K562 (cell line): ENCODE data around the gene LRTM1. TPM values are rescaled to one million over a fixed set of nuclear protein-coding genes. Genes with fewer than 3 reads are reported as not detected.

ENCODE experiments used
- ATAC-seq: fragments of 200-7000 bp; cut with Tn5 transposase; 3 replicates; pipeline ENCODE4 v1.9.1; 2020; ENCODE audit warnings: moderate library complexity
- BruUV-seq: library from RNA; stranded (reverse); fragments of 400-500 nt; replicated peaks from 2 replicates; lab custom pipeline; 2021; lab: Mats Ljungman, UMichigan
- CTCF ChIA-PET: fragments of 300-600 bp; formaldehyde crosslinking; extraction: SDS; loops from one replicate; lab custom pipeline; 2021; ENCODE audit warnings: low intra/inter-chr PET ratio; lab: Yijun Ruan, JAX
- POLR2A ChIA-PET: fragments of 300-600, 350-650 bp; sonication (Branson Sonifier 250); formaldehyde crosslinking; extraction: SDS; loops from one replicate; lab custom pipeline; 2021; ENCODE audit warnings: antibody characterized with exemption, inconsistent platforms; lab: Yijun Ruan, JAX
- DNase-seq, 4 experiments: peaks; one replicate each; pipeline versions ENCODE4 v3.0.0 to v3.0.0-alpha.2; 2011 to 2018; ENCODE audit warnings: low spot score in 3 of 4, mixed read lengths in 3 of 4; ENCODE audit errors: extremely low read depth in 1 of 4
- FAIRE-seq: peaks from 2 replicates; lab custom pipeline; 2011; peaks lifted over from hg19 to GRCh38; lab: Jason Lieb, UNC
- H2AFZ ChIP-seq: 2 replicates; pipeline ENCODE4 v1.6.0; 2011; ENCODE audit warnings: low read depth, low read length, control low read depth, inconsistent platforms
- H3K27ac ChIP-seq: fragments of 200-600 bp; 3 replicates; pipeline ENCODE4 v1.8.0; 2011; ENCODE audit warnings: low read depth, mild to moderate bottlenecking, control low read depth, inconsistent platforms, low read length, moderate library complexity, mixed read lengths; ENCODE audit errors: extremely low read depth
- H3K27me3 ChIP-seq, 2 experiments: fragments of 300-600 bp in 1 of 2; 2 replicates in 1 of 2; 3 replicates in 1 of 2; pipeline versions ENCODE4 v1.6.0 to v1.8.0; 2011; ENCODE audit warnings: inconsistent platforms in 2 of 2, low read length in 2 of 2, mild to moderate bottlenecking in 1 of 2, mixed read lengths in 1 of 2, moderate library complexity in 1 of 2; ENCODE audit not compliant: control insufficient read depth in 2 of 2, insufficient read depth in 2 of 2
- H3K36me3 ChIP-seq: fragments of 300-600 bp; 3 replicates; pipeline ENCODE4 v1.8.0; 2011; ENCODE audit warnings: mild to moderate bottlenecking, low read length, inconsistent platforms; ENCODE audit not compliant: control insufficient read depth, insufficient read depth
- H3K4me1 ChIP-seq, 2 experiments: fragments of 200-600 bp in 1 of 2; replicated peaks in 1 of 2; 2 replicates in 1 of 2; 3 replicates in 1 of 2; pipeline versions ENCODE4 v1.5.1 to v1.8.0; 2011; ENCODE audit warnings: inconsistent platforms in 2 of 2, low read length in 2 of 2, mild to moderate bottlenecking in 1 of 2, mixed read lengths in 1 of 2, moderate library complexity in 1 of 2; ENCODE audit not compliant: control insufficient read depth in 2 of 2, insufficient read depth in 2 of 2
- H3K4me2 ChIP-seq: 2 replicates; pipeline ENCODE4 v1.6.1; 2011; ENCODE audit warnings: low read length, control low read depth, inconsistent platforms, mixed read lengths; ENCODE audit not compliant: insufficient read depth
- H3K4me3 ChIP-seq: fragments of 200-600 bp; sonication (generic), shearing (Covaris generic); 2 replicates; pipeline ENCODE4 v1.5.1; 2016; ENCODE audit warnings: control low read depth, inconsistent platforms
- H3K79me2 ChIP-seq: fragments of 200-600 bp; 3 replicates; pipeline ENCODE4 v1.8.0; 2011; ENCODE audit warnings: low read length, inconsistent platforms; ENCODE audit not compliant: control insufficient read depth, insufficient read depth
- H3K9ac ChIP-seq, 2 experiments: 2 replicates each; pipeline versions ENCODE4 v1.6.0 to v1.6.1; 2011; ENCODE audit warnings: low read depth in 2 of 2, low read length in 2 of 2, control low read depth in 1 of 2, inconsistent platforms in 1 of 2, mild to moderate bottlenecking in 1 of 2, mixed read lengths in 1 of 2; ENCODE audit not compliant: insufficient read depth in 1 of 2
- H3K9me1 ChIP-seq: one replicate; pipeline ENCODE4 v1.6.0; 2011; ENCODE audit warnings: inconsistent platforms, mild to moderate bottlenecking, low read length, moderate library complexity; ENCODE audit not compliant: control insufficient read depth, insufficient read depth
- H3K9me3 ChIP-seq: replicated peaks from 2 replicates; pipeline ENCODE4 v1.5.1; 2011; ENCODE audit warnings: low read depth, low read length, inconsistent platforms; ENCODE audit not compliant: control insufficient read depth, insufficient read depth
- H4K20me1 ChIP-seq: replicated peaks from 2 replicates; pipeline ENCODE4 v1.6.1; 2011; ENCODE audit warnings: low read length, inconsistent platforms, mixed read lengths; ENCODE audit not compliant: control insufficient read depth, insufficient read depth
- NCOA6 ChIP-seq: fragments of 450-650 bp; IDR thresholded peaks from 2 replicates; pipeline ENCODE4 v1.6.1; 2017; ENCODE audit warnings: mild to moderate bottlenecking
- POU5F1 ChIP-seq: fragments of 150-350 bp; IDR thresholded peaks from 2 replicates; pipeline ENCODE4 v1.6.1; 2014; ENCODE audit warnings: borderline replicate concordance, low read length, low read depth, mild to moderate bottlenecking; ENCODE audit not compliant: partially characterized antibody
- ZNF384 ChIP-seq: IDR thresholded peaks from 2 replicates; pipeline ENCODE4 v1.6.1; 2012; ENCODE audit warnings: low read depth, low read length, improper control_type of control experiment
- WGBS: fragments of 100-300 bp; shearing (Covaris generic); methylation state at CpG from one replicate; pipeline ENCODE4 v1.1.6; 2016; ENCODE audit warnings: low coverage, mixed read lengths; ENCODE audit not compliant: insufficient coverage; ENCODE audit errors: missing lambda C conversion rate; 5-methylcytosine and 5-hydroxymethylcytosine counted together
- in situ Hi-C: fragments of 300-500 bp; cut with MboI; formaldehyde crosslinking; loops from 4 replicates; pipeline ENCODE4 v1.15.0; 2018; ENCODE audit warnings: inconsistent platforms, mixed read lengths
- intact Hi-C: fragments of 100-400 bp; cut with micrococcal nuclease; formaldehyde crosslinking; loops from 2 replicates; pipeline ENCODE4 v1.14.2; 2022
- polyA plus RNA-seq, 8 experiments: library from polyadenylated mRNA; depleted of rRNA in 4 of 8; stranded (reverse) in 5 of 8; unstranded in 3 of 8; fragments of >200 nt; fragmentation: Nextera tagmentation in 2 of 8; fragmentation: Illumina TruSeq in 1 of 8; extraction: Ambion mirVana in 2 of 8; extraction: Trizol in 1 of 8; gene quantifications; 2 replicates each; pipeline versions ENCODE4 v1.2.1 to v1.2.3, GENCODE V29; 2011 to 2014; ENCODE audit warnings: inconsistent platforms in 1 of 8, missing spikeins in 1 of 8
- total RNA-seq, 7 experiments: library from RNA; depleted of rRNA in 6 of 7; stranded (reverse); fragments of >200 nt in 6 of 7; fragmentation: Illumina TruSeq in 2 of 7; extraction: Trizol in 2 of 7; gene quantifications; 2 replicates each; pipeline versions ENCODE4 v1.2.1 to v1.2.3, GENCODE V29; 2011 to 2021; ENCODE audit warnings: low replicate concordance in 1 of 7
- TF ChIP-seq, protein P1 (sequence below): fragments of 450-650 bp; IDR thresholded peaks from 2 replicates; pipeline ENCODE4 v1.6.1; 2018; ENCODE audit warnings: mild to moderate bottlenecking, low read depth; ENCODE audit not compliant: partially characterized antibody
- TF ChIP-seq, protein P2 (sequence below), 2 experiments: fragments of 450-650 bp; formaldehyde crosslinking in 1 of 2; IDR thresholded peaks; 2 replicates each; pipeline versions ENCODE4 v1.4.0 to v1.6.1; 2014 to 2020; ENCODE audit warnings: mild to moderate bottlenecking in 2 of 2, borderline replicate concordance in 1 of 2, low read depth in 1 of 2
- TF ChIP-seq, protein P3 (sequence below): sonication (generic); formaldehyde crosslinking; IDR thresholded peaks from 2 replicates; pipeline ENCODE4 v1.8.0; 2022; ENCODE audit warnings: missing genetic modification reagents, mild to moderate bottlenecking, moderate library complexity, borderline replicate concordance
- TF ChIP-seq, protein P4 (sequence below), 2 experiments: fragments of 450-650 bp in 1 of 2; sonication (generic) in 1 of 2; formaldehyde crosslinking in 1 of 2; IDR thresholded peaks in 1 of 2; conservative IDR thresholded peaks in 1 of 2; 2 replicates each; pipeline versions ENCODE4 v1.6.1 to v1.8.1; 2016 to 2023; ENCODE audit warnings: mild to moderate bottlenecking in 2 of 2, moderate library complexity in 2 of 2, inconsistent platforms in 1 of 2, missing genetic modification reagents in 1 of 2

LRTM1 gene
- total and polyA plus RNA-seq, 9 of the 15 experiments (the other 6 are each of a cell fraction or from before 2014, with no cell fraction given), result not detected

DNA sequence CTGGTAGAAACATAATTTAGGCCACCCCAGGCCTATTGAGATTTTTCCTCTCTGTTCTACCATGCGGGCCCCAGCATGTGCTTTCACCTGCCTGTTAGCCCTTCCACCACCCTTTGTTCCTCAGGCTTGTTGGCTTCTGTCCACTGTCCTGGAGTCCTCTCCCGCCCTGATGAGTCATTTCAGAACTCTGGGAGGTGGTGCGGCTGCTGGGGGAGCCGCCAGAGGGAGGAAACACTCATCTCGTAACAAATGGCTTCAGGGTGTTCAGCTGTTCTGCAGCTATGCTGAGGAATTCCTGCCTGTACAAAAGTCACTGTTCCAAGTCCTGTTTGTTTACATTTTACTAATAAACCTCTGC lies 36.3 kb downstream of the LRTM1 start:
- Histone ChIP-seq H3K36me3 (no peaks in the 10 kb centered on the region), H3K9me1 (no peaks in the 10 kb centered on the region), H3K79me2 (no peaks in the 10 kb centered on the region), H3K9ac (no peak overlapping the region), H4K20me1 (no peaks in the 10 kb centered on the region), H3K4me3 (no peak overlapping the region), H3K27me3 (no peaks in the 10 kb centered on the region), H3K4me2 (no peak overlapping the region), H2AFZ (no peak overlapping the region), H3K9me3 (no peaks in the 10 kb centered on the region), H3K27ac (no peak overlapping the region), H3K4me1 (no peaks in the 10 kb centered on the region; a peak in 3 of 5 replicates)
- no peak for FAIRE-seq
- in situ Hi-C loops, result no loop called here
- POLR2A ChIA-PET, result interaction anchor here (0.9 to 1.6 kb wide), 2 partner anchors 9 to 16 kb away, joined by 5 read pairs; no protein-coding TSS in a partner anchor
- BruUV-seq, result no TSS peak
- 0% methylated on average over 5 of the region's 5 CpGs for WGBS
- CTCF ChIA-PET, result no interaction called here
- peak; percentile 81 for ATAC-seq
- DNase-seq, result peak; percentile 24 to 58 (median 34)
- intact Hi-C loops, result no loop called here
- TF ChIP-seq, protein P1, sequence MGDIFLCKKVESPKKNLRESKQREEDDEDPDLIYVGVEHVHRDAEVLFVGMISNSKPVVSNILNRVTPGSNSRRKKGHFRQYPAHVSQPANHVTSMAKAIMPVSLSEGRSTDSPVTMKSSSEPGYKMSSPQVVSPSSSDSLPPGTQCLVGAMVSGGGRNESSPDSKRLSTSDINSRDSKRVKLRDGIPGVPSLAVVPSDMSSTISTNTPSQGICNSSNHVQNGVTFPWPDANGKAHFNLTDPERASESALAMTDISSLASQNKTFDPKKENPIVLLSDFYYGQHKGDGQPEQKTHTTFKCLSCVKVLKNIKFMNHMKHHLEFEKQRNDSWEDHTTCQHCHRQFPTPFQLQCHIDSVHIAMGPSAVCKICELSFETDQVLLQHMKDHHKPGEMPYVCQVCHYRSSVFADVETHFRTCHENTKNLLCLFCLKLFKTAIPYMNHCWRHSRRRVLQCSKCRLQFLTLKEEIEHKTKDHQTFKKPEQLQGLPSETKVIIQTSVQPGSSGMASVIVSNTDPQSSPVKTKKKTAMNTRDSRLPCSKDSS, result no peak
- TF ChIP-seq, protein P2, sequence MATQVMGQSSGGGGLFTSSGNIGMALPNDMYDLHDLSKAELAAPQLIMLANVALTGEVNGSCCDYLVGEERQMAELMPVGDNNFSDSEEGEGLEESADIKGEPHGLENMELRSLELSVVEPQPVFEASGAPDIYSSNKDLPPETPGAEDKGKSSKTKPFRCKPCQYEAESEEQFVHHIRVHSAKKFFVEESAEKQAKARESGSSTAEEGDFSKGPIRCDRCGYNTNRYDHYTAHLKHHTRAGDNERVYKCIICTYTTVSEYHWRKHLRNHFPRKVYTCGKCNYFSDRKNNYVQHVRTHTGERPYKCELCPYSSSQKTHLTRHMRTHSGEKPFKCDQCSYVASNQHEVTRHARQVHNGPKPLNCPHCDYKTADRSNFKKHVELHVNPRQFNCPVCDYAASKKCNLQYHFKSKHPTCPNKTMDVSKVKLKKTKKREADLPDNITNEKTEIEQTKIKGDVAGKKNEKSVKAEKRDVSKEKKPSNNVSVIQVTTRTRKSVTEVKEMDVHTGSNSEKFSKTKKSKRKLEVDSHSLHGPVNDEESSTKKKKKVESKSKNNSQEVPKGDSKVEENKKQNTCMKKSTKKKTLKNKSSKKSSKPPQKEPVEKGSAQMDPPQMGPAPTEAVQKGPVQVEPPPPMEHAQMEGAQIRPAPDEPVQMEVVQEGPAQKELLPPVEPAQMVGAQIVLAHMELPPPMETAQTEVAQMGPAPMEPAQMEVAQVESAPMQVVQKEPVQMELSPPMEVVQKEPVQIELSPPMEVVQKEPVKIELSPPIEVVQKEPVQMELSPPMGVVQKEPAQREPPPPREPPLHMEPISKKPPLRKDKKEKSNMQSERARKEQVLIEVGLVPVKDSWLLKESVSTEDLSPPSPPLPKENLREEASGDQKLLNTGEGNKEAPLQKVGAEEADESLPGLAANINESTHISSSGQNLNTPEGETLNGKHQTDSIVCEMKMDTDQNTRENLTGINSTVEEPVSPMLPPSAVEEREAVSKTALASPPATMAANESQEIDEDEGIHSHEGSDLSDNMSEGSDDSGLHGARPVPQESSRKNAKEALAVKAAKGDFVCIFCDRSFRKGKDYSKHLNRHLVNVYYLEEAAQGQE (IDR thresholded peaks at IDR 0.05; ENCODE audit: borderline replicate concordance), result peak; percentile 63
- TF ChIP-seq, protein P2 (CRISPR knock-in tag; IDR thresholded peaks at IDR 0.05; ENCODE audit: low read depth), result no peak
- TF ChIP-seq, protein P3, sequence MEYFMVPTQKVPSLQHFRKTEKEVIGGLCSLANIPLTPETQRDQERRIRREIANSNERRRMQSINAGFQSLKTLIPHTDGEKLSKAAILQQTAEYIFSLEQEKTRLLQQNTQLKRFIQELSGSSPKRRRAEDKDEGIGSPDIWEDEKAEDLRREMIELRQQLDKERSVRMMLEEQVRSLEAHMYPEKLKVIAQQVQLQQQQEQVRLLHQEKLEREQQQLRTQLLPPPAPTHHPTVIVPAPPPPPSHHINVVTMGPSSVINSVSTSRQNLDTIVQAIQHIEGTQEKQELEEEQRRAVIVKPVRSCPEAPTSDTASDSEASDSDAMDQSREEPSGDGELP (CRISPR knock-in tag), result no peak; the same call in 1 of the 2 replicates
- no peak for TF ChIP-seq ZNF384
- no peak for TF ChIP-seq NCOA6
- TF ChIP-seq POU5F1, result no peak
- TF ChIP-seq, protein P4, sequence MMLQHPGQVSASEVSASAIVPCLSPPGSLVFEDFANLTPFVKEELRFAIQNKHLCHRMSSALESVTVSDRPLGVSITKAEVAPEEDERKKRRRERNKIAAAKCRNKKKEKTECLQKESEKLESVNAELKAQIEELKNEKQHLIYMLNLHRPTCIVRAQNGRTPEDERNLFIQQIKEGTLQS (IDR thresholded peaks at IDR 0.05), result peak; percentile 76
- TF ChIP-seq, protein P4 (CRISPR knock-in tag; conservative IDR thresholded peaks at IDR 0.05), result no peak
